ENCODE measurements around the gene SORCS1. TPM values are rescaled to one million over a fixed set of nuclear protein-coding genes. Genes with fewer than 3 reads are reported as not detected.

Gene SORCS1
- total and polyA plus RNA-seq, 2 experiments from 2014 or later = 1.1 to 4.6 TPM

DNA sequence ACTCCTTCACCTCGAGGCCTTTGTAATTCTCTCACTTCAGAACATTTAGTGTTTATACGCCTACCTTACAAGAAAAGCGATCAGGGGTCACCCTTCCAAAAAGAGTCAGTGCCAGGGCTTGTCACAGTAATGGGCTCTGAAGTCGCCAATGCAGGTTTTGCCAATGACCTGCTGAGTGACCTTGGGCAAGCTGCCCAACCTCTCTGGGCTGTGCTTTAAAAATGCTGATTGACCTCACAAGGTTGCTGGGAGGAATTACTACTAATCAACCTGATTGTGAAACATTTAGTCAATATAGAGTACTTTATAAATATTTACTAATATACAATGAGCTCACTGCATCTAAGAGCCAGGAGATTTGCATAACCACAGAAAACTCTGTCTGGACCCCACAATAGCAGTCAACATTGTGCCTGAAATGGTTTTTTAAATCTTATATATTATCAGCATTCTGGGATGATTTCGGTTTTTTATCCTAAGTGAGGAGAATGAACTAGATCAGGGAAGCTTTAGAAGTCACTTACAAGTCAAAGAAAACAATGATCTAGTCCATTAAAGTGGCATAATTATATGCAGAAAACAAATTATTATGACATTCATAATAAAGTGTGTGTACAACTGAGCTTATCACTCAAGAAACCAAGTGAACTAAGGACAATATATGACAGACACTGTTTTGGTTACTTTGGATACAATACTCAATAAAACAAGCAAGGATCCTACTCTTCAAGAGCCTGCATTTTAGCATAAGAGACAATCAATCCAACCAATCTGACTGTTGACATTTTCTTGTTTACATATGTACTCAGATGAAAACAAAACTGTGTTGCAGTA, 290.5 kb downstream of the SORCS1 start:
- WGBS (ENCODE audit: low lambda C conversion rate, missing lambda C conversion rate) = 96% methylated on average over 5 of the region's 5 CpGs

DNA sequence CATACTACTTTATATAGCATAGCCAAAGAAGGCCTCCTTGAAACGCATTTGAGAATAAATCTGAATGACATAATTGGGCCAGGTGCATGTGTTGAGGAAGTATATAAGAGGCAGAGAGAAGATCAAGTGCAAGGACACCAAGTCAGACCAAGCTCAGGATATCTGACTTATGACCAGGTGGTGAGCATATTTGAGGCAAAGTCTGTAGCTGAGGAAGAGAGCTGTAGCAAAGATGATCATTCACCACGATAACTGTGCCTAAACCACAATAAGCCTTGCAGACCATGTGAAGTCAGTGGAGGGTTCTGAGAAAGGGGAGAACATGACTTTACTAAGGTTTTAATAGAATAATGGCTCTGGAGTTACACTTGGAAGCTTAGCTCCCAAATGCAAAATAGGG, 292.3 kb downstream of the SORCS1 start:
- H3K79me2 ChIP-seq = no peaks in the 10 kb centered on the region
- H3K4me2 ChIP-seq = no peak overlapping the region
- H3K36me3 ChIP-seq (replicated peaks; ENCODE audit: insufficient read depth, low read depth) = no peaks in the 10 kb centered on the region
- TF ChIP-seq EZH2phosphoT487 (IDR thresholded peaks at IDR 0.05; ENCODE audit: low read depth, severe bottlenecking, unreplicated experiment) = no peak
- no peak for TF ChIP-seq EZH2 (IDR thresholded peaks at IDR 0.05; ENCODE audit: borderline replicate concordance)
- no peak for DNase-seq (ENCODE audit: low spot score)
- H2AFZ ChIP-seq = no peak overlapping the region
- 93% methylated on average over 2 of the region's 2 CpGs for WGBS (ENCODE audit: low lambda C conversion rate, missing lambda C conversion rate)
- no peaks in the 10 kb centered on the region for H4K20me1 ChIP-seq (ENCODE audit: insufficient read depth, poor library complexity, severe bottlenecking)
- H3K4me1 ChIP-seq (ENCODE audit: insufficient read depth) = no peaks in the 10 kb centered on the region
- no peaks in the 10 kb centered on the region for H3K9me2 ChIP-seq (replicated peaks; ENCODE audit: insufficient read depth)
- H3K4me3 ChIP-seq = no peak overlapping the region
- H3K9me3 ChIP-seq (ENCODE audit: low read depth) = no peaks in the 10 kb centered on the region
- no peak overlapping the region for H3K27ac ChIP-seq
- H3K27me3 ChIP-seq = no peaks in the 10 kb centered on the region

More for the DNA sequence above, 290.5 kb downstream of the SORCS1 start:
- Histone ChIP-seq H3K79me2 (no peaks in the 10 kb centered on the region), H3K4me2 (no peak overlapping the region), H3K9me3 (ENCODE audit: low read depth) (no peaks in the 10 kb centered on the region), H3K4me3 (no peak overlapping the region), H3K9me2 (replicated peaks; ENCODE audit: insufficient read depth) (no peaks in the 10 kb centered on the region), H4K20me1 (ENCODE audit: insufficient read depth, poor library complexity, severe bottlenecking) (no peaks in the 10 kb centered on the region), H3K27ac (no peak overlapping the region), H3K27me3 (no peaks in the 10 kb centered on the region), H3K36me3 (replicated peaks; ENCODE audit: insufficient read depth, low read depth) (no peaks in the 10 kb centered on the region), H2AFZ (no peak overlapping the region), H3K4me1 (ENCODE audit: insufficient read depth) (no peaks in the 10 kb centered on the region)
- no peak for TF ChIP-seq EZH2phosphoT487 (IDR thresholded peaks at IDR 0.05; ENCODE audit: low read depth, severe bottlenecking, unreplicated experiment)
- TF ChIP-seq EZH2 (IDR thresholded peaks at IDR 0.05; ENCODE audit: borderline replicate concordance) = no peak
- TF ChIP-seq, protein P1, sequence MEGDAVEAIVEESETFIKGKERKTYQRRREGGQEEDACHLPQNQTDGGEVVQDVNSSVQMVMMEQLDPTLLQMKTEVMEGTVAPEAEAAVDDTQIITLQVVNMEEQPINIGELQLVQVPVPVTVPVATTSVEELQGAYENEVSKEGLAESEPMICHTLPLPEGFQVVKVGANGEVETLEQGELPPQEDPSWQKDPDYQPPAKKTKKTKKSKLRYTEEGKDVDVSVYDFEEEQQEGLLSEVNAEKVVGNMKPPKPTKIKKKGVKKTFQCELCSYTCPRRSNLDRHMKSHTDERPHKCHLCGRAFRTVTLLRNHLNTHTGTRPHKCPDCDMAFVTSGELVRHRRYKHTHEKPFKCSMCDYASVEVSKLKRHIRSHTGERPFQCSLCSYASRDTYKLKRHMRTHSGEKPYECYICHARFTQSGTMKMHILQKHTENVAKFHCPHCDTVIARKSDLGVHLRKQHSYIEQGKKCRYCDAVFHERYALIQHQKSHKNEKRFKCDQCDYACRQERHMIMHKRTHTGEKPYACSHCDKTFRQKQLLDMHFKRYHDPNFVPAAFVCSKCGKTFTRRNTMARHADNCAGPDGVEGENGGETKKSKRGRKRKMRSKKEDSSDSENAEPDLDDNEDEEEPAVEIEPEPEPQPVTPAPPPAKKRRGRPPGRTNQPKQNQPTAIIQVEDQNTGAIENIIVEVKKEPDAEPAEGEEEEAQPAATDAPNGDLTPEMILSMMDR (IDR thresholded peaks at IDR 0.05; ENCODE audit: poor library complexity) = no peak
- DNase-seq (ENCODE audit: low spot score) = no peak

DNA sequence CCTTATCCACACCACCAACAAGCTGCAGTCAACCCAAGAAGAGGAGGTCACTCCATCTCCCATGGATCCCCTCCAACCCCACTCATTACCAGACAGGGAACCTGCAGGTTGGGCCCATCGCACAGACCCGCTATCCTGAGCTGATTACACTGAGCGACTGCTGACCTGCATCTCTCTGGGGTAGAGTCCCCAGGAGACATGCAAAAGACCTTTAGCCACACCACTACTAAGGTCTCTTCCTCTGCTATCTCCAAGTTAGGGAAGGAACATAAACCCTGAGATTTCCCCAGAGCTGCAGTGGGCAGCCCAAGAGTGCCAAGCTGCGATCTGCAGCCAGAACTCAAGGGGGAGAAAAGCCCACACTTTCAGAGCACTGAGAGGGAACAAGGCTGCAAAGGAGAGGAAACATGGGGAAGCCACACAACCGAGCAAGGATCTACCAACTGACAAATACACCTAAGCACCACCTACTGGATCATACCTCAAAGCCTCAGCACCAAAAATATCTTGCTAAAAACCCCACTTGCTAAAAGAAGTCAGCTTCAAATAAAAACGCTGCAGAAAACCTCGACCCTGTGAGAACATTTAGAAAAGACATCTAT, 298.2 kb downstream of the SORCS1 start:
- H3K9me3 ChIP-seq (ENCODE audit: low read depth) = no peaks in the 10 kb centered on the region
- H3K36me3 ChIP-seq (replicated peaks; ENCODE audit: insufficient read depth, low read depth) = no peaks in the 10 kb centered on the region
- WGBS (ENCODE audit: low lambda C conversion rate, missing lambda C conversion rate) = 87% methylated on average over 7 of the region's 7 CpGs
- H3K4me2 ChIP-seq = no peak overlapping the region
- TF ChIP-seq, protein P1 (IDR thresholded peaks at IDR 0.05; ENCODE audit: poor library complexity) = no peak
- no peak for TF ChIP-seq EZH2 (IDR thresholded peaks at IDR 0.05; ENCODE audit: borderline replicate concordance)
- TF ChIP-seq EZH2phosphoT487 (IDR thresholded peaks at IDR 0.05; ENCODE audit: low read depth, severe bottlenecking, unreplicated experiment) = no peak
- no peaks in the 10 kb centered on the region for H4K20me1 ChIP-seq (ENCODE audit: insufficient read depth, poor library complexity, severe bottlenecking)
- no peaks in the 10 kb centered on the region for H3K9me2 ChIP-seq (replicated peaks; ENCODE audit: insufficient read depth)
- H3K4me1 ChIP-seq (ENCODE audit: insufficient read depth) = no peaks in the 10 kb centered on the region
- DNase-seq (ENCODE audit: low spot score) = no peak
- no peak overlapping the region for H3K4me3 ChIP-seq
- H3K79me2 ChIP-seq = no peaks in the 10 kb centered on the region
- no peak overlapping the region for H2AFZ ChIP-seq
- no peaks in the 10 kb centered on the region for H3K27me3 ChIP-seq
- H3K27ac ChIP-seq = no peak overlapping the region

DNA sequence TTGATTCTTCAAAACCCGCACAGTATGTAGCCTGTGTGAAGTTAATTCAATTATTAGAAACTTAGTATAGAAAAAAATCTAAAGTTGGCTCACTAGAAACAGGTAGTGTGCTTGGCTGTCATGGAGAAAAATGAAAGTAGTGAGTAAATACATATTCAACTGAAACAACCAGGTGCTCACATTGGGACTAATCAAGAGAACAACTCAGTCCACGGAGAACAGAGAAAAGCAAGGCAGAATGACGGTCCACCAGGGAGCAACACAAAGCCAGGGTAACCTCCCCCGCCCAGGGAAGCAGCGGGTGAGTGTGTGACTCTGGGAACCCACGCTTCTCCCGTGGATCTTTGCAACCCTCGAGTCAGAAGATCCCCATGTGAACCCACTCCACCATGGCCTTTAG, 300.5 kb downstream of the SORCS1 start:
- Histone ChIP-seq H3K36me3 (replicated peaks; ENCODE audit: insufficient read depth, low read depth) (no peaks in the 10 kb centered on the region), H3K79me2 (no peaks in the 10 kb centered on the region), H3K27me3 (no peaks in the 10 kb centered on the region), H3K9me2 (replicated peaks; ENCODE audit: insufficient read depth) (no peaks in the 10 kb centered on the region), H3K4me2 (no peak overlapping the region), H2AFZ (no peak overlapping the region), H3K9me3 (ENCODE audit: low read depth) (no peaks in the 10 kb centered on the region), H3K27ac (no peak overlapping the region), H3K4me1 (ENCODE audit: insufficient read depth) (no peaks in the 10 kb centered on the region), H4K20me1 (ENCODE audit: insufficient read depth, poor library complexity, severe bottlenecking) (no peaks in the 10 kb centered on the region), H3K4me3 (no peak overlapping the region)
- 81% methylated on average over 8 of the region's 8 CpGs for WGBS (ENCODE audit: low lambda C conversion rate, missing lambda C conversion rate)
- no peak for DNase-seq (ENCODE audit: low spot score)
- TF ChIP-seq EZH2phosphoT487 (IDR thresholded peaks at IDR 0.05; ENCODE audit: low read depth, severe bottlenecking, unreplicated experiment) (no peak), EZH2 (IDR thresholded peaks at IDR 0.05; ENCODE audit: borderline replicate concordance) (no peak)
- TF ChIP-seq, protein P1 (IDR thresholded peaks at IDR 0.05; ENCODE audit: poor library complexity) = no peak
